Mesendoderm (in vitro differentiated cells): ENCODE results near the gene R3HDM2.

Experiments
- DNase-seq: peaks from one replicate; pipeline ENCODE4 v3.0.0; 2013
- H2AK5ac ChIP-seq: 2 replicates; pipeline ENCODE4 v1.6.1; 2013; ENCODE audit warnings: low read length, inconsistent platforms
- H2BK120ac ChIP-seq: 2 replicates; pipeline ENCODE4 v1.6.1; 2013; ENCODE audit warnings: low read depth, mild to moderate bottlenecking, low read length, moderate library complexity, mixed read lengths
- H2BK15ac ChIP-seq: replicated peaks from 2 replicates; pipeline ENCODE4 v1.6.1; 2013; ENCODE audit warnings: low read depth, mild to moderate bottlenecking, moderate library complexity
- H2BK5ac ChIP-seq: 2 replicates; pipeline ENCODE4 v1.6.1; 2013; ENCODE audit warnings: low read length, inconsistent platforms
- H3K18ac ChIP-seq: 2 replicates; pipeline ENCODE4 v1.6.1; 2013; ENCODE audit warnings: mild to moderate bottlenecking, low read length, mixed read lengths
- H3K23ac ChIP-seq: one replicate; pipeline ENCODE4 v1.6.1; 2013; ENCODE audit warnings: low read length
- H3K27ac ChIP-seq: 2 replicates; pipeline ENCODE4 v1.5.1; 2013; ENCODE audit warnings: low read depth, mild to moderate bottlenecking, inconsistent platforms, low read length, moderate library complexity
- H3K27me3 ChIP-seq: 2 replicates; pipeline ENCODE4 v1.6.1; 2013; ENCODE audit warnings: low read length, control low read depth, mild to moderate bottlenecking, inconsistent platforms; ENCODE audit not compliant: insufficient read depth, poor library complexity
- H3K36me3 ChIP-seq: 2 replicates; pipeline ENCODE4 v1.6.1; 2013; ENCODE audit warnings: low read length, inconsistent platforms; ENCODE audit not compliant: control insufficient read depth, insufficient read depth
- H3K4ac ChIP-seq: one replicate; pipeline ENCODE4 v1.6.1; 2013; ENCODE audit warnings: low read depth, mild to moderate bottlenecking, low read length, moderate library complexity
- H3K4me1 ChIP-seq: 2 replicates; pipeline ENCODE4 v1.6.1; 2013; ENCODE audit warnings: low read depth, low read length, inconsistent platforms; ENCODE audit not compliant: control insufficient read depth
- H3K4me2 ChIP-seq: 2 replicates; pipeline ENCODE4 v1.6.1; 2013; ENCODE audit warnings: low read length
- H3K4me3 ChIP-seq: 2 replicates; pipeline ENCODE4 v1.5.1; 2013; ENCODE audit warnings: mild to moderate bottlenecking, low read length
- H3K56ac ChIP-seq: one replicate; pipeline ENCODE4 v1.6.1; 2013; ENCODE audit warnings: low read length
- H3K79me1 ChIP-seq: 2 replicates; pipeline ENCODE4 v1.6.1; 2013; ENCODE audit warnings: low read length, inconsistent platforms
- H3K79me2 ChIP-seq: 2 replicates; pipeline ENCODE4 v1.6.1; 2013; ENCODE audit warnings: mild to moderate bottlenecking, low read length; ENCODE audit not compliant: control insufficient read depth, insufficient read depth
- H3K9ac ChIP-seq: 2 replicates; pipeline ENCODE4 v1.6.1; 2013; ENCODE audit warnings: low read length, inconsistent platforms
- H4K5ac ChIP-seq: one replicate; pipeline ENCODE4 v1.6.1; 2013; ENCODE audit warnings: low read length
- H4K8ac ChIP-seq: one replicate; pipeline ENCODE4 v1.6.1; 2013; ENCODE audit warnings: low read depth, mild to moderate bottlenecking, control low read depth, low read length, moderate library complexity
- WGBS: extraction: QIAGEN DNeasy Blood & Tissue Kit; methylation state at CpG from one replicate; pipeline ENCODE4 v1.1.7; 2013; ENCODE audit warnings: low lambda C conversion rate, missing lambda C conversion rate; ENCODE audit not compliant: insufficient coverage; ENCODE audit errors: extremely low coverage; 5-methylcytosine and 5-hydroxymethylcytosine counted together

Gene R3HDM2

DNA sequence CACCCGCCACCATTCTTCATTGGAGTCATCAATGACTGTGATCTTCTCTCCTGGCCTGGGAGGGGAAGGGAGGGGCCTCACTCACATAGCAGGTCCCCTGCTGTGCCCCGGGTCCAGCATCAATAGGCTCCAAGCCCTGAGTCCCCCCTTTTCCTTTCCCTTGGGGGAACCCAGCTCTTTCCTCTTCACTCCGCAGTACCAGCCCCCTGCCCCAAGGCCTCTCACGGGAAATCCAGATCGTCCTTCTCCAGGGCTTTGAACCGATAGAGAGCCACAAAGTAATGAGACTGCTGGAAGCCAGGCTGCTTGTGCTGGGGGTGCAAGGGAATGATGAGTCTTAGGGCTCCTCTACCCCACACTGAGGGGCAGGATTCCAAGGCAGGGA, 186.5 kb downstream of the R3HDM2 start:
- peaks cover 22% of the 10 kb centered on the region for H3K27me3 ChIP-seq
- no CpG with 5 or more reads among the region's 6 CpGs for WGBS
- DNase-seq: no peak
- no peaks in the 10 kb centered on the region for H3K79me1 ChIP-seq
- no peak overlapping the region for H3K4me2 ChIP-seq
- no peak overlapping the region for H3K9ac ChIP-seq
- H4K5ac ChIP-seq: no peak overlapping the region
- no peaks in the 10 kb centered on the region for H3K79me2 ChIP-seq
- no peak overlapping the region for H3K4me3 ChIP-seq
- no peak overlapping the region for H2AK5ac ChIP-seq
- no peak overlapping the region for H2BK5ac ChIP-seq
- H3K23ac ChIP-seq: no peak overlapping the region
- no peak overlapping the region for H2BK15ac ChIP-seq
- H4K8ac ChIP-seq: no peak overlapping the region
- no peak overlapping the region for H3K4ac ChIP-seq
- peaks cover 5% of the 10 kb centered on the region for H3K4me1 ChIP-seq
- no peak overlapping the region for H3K18ac ChIP-seq
- no peak overlapping the region for H3K56ac ChIP-seq
- no peak overlapping the region for H2BK120ac ChIP-seq
- no peaks in the 10 kb centered on the region for H3K36me3 ChIP-seq
- no peak overlapping the region for H3K27ac ChIP-seq

DNA sequence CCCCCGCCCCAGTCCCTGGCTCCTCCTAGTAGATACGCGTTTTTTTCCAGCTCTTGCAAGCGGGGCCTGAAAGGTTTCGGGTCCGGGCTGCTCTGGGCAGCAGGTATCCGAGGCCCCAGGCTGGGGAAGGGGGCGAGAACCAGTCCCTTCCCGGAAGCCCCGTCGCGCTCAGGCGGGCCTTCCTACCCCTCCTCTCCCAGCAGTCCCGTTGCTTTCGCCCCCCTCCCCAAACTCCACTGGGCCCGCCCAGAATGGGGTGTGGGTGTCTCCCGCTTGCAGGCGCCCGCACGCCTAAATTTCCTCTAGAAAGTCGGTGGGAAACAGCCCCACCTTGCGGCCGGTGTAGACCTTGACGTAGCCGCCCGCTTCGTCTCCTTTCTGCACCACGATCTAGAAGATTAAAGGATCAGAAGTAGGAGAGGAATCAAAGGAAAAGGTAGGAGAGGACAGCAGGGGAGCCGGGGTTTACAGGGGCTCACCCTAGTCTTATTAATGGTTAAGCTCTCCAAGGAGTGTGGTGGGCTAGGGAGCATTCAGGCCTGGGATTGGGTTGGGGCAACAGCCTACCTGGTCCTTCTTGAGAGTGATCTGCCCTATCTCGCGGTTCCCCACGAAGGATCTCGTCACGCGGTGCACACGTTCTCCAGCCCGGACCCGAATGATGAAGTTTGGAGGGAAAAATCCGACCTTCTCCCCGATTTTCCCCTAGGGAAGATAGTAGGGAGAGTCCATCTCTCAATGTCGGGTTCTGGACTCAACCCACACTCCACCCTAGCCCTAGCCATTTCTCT, 187.1 kb downstream of the R3HDM2 start:
- H3K4ac ChIP-seq: no peak overlapping the region
- H3K27me3 ChIP-seq: peaks cover 22% of the 10 kb centered on the region
- H3K36me3 ChIP-seq: no peaks in the 10 kb centered on the region
- peaks cover 5% of the 10 kb centered on the region for H3K4me1 ChIP-seq
- peak overlapping the region; percentile 44 for H3K18ac ChIP-seq
- no peak overlapping the region for H3K4me3 ChIP-seq
- H2BK120ac ChIP-seq: no peak overlapping the region
- H3K56ac ChIP-seq: peak overlapping the region; percentile 43
- no peak overlapping the region for H2BK15ac ChIP-seq
- H3K79me2 ChIP-seq: no peaks in the 10 kb centered on the region
- peak; percentile 92 for DNase-seq
- WGBS: no CpG with 5 or more reads among the region's 41 CpGs
- H2BK5ac ChIP-seq: no peak overlapping the region
- H3K9ac ChIP-seq: peak overlapping the region; percentile 21
- no peak overlapping the region for H4K5ac ChIP-seq
- H2AK5ac ChIP-seq: no peak overlapping the region
- H4K8ac ChIP-seq: no peak overlapping the region
- no peak overlapping the region for H3K23ac ChIP-seq
- peak overlapping the region; percentile 20 for H3K4me2 ChIP-seq
- no peak overlapping the region for H3K27ac ChIP-seq
- no peaks in the 10 kb centered on the region for H3K79me1 ChIP-seq

DNA sequence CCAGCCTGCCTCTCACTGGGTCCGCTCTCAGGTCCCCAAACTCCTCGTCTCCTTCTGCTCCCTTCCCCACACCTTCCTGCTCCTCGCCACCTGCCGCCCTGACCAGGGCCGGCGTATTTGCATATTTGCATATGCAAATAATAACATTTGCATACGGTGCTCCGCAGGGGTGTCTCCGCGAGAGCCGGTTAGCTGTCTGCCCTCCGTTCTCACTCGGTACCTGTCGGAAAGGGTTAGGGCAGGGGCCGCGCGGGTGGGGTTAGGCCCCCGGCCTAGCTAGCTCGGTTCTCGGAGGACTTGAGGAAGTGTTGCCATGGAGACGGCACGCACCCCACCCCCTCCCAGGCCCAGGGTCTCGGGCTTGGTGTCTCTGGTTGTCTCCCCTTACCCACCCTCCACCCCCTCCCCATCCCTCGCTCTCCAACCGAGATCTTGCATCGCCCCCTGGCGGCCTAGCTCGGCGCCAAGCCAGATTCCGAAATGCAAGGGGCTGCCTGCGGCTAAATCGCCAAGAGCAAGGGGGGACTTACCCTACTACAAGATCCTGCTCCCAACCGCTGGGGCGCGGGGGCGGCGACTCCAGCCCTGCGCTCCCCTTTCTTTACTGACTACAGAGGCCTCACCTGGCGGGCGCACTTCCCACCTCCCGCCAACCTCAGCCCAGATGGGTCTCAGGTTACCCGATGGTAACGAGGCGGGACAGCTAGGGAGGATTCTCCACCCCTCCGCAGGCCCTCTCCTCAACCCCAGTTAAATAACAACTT, 188.0 kb downstream of the R3HDM2 start:
- Histone ChIP-seq H4K8ac (no peak overlapping the region), H3K9ac (peak overlapping the region; percentile 71), H3K36me3 (no peaks in the 10 kb centered on the region), H2BK120ac (no peak overlapping the region), H3K79me1 (no peaks in the 10 kb centered on the region), H2BK5ac (no peak overlapping the region), H3K56ac (peak overlapping the region; percentile 85), H3K27ac (no peak overlapping the region), H2BK15ac (no peak overlapping the region), H3K4me3 (peak overlapping the region; percentile 1), H2AK5ac (no peak overlapping the region), H3K27me3 (peaks cover 25% of the 10 kb centered on the region), H3K23ac (no peak overlapping the region), H3K4me2 (peak overlapping the region; percentile 84), H3K4me1 (peaks cover 5% of the 10 kb centered on the region), H3K18ac (peak overlapping the region; percentile 44), H4K5ac (no peak overlapping the region), H3K4ac (no peak overlapping the region), H3K79me2 (no peaks in the 10 kb centered on the region)
- peak; percentile 95 for DNase-seq
- WGBS: no CpG with 5 or more reads among the region's 45 CpGs

DNA sequence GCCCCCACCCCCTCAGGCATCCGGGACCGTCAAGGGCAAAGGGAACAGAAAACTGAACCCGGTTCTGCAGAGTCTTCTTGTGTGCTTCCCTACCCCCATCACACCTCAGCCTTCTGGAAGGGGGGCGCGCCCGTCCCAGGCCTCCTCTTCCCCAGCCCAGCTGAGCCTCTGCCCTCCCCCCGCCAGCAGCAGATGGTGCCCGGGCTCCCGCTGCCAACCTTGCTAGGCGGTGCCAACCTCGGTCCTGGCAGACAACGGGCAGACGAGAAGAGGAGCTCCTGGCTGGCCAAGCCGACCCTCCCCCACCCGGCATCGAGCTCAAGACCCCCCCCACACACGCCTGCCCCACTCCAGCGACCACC, 188.5 kb downstream of the R3HDM2 start:
- no peak overlapping the region for H3K23ac ChIP-seq
- H4K8ac ChIP-seq: no peak overlapping the region
- H3K79me1 ChIP-seq: no peaks in the 10 kb centered on the region
- no peak overlapping the region for H3K56ac ChIP-seq
- H4K5ac ChIP-seq: no peak overlapping the region
- no peaks in the 10 kb centered on the region for H3K79me2 ChIP-seq
- H3K18ac ChIP-seq: no peak overlapping the region
- no peaks in the 10 kb centered on the region for H3K36me3 ChIP-seq
- no peak overlapping the region for H3K4me2 ChIP-seq
- H3K9ac ChIP-seq: no peak overlapping the region
- H2BK5ac ChIP-seq: no peak overlapping the region
- H3K4me3 ChIP-seq: no peak overlapping the region
- no peak overlapping the region for H2BK120ac ChIP-seq
- H2AK5ac ChIP-seq: no peak overlapping the region
- no peak overlapping the region for H3K4ac ChIP-seq
- H3K4me1 ChIP-seq: peaks cover 5% of the 10 kb centered on the region
- H3K27ac ChIP-seq: no peak overlapping the region
- H2BK15ac ChIP-seq: no peak overlapping the region
- no peak for DNase-seq
- peaks cover 31% of the 10 kb centered on the region for H3K27me3 ChIP-seq
- WGBS: no CpG with 5 or more reads among the region's 18 CpGs

DNA sequence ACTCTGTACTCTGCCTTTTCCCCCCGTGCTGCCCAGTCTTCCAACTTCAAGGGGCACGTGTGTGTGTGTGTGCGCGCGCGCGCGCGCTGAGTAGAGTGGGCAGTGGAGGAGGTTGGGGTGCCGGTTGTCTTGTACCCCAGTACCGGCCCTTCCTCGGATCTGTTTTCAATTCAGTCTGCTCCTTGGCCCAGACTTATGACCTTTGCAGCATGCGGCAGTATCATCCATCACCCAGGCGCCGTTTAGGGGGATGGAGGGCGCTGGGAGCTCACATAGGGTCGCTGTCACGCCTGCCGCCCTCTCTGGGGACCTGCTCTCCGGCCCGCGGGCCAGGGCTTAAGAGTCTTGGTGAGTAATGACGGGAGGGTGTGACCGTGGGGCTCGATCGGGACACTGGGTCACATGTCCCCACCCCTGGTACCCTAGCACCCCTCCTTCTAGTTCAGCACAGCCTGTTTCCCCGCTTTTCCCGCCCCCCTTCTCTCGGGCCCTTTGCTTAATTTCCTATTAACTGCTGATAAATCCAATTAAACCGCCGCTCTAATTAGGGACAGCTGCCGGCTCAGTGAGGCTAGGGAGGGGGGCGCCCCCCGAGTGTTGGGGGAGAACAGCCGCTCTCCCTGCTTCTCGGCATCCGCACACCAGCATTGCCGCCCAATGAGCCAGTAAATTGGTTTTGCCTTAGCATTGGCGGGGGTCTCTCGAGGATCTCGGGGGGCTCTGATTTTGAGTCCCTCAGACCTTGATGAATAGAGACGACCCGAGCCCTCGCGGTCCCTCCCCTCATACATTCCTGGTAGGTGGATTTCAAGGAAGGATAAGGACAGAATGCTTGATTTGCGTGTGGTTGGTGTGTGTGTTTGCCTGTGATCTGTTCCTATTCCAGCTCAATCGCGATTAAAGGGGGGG, 189.2 kb downstream of the R3HDM2 start:
- Histone ChIP-seq H4K8ac (no peak overlapping the region), H3K4me2 (no peak overlapping the region), H3K4me3 (no peak overlapping the region), H2BK15ac (no peak overlapping the region), H3K56ac (no peak overlapping the region), H3K79me2 (no peaks in the 10 kb centered on the region), H3K79me1 (no peaks in the 10 kb centered on the region), H3K36me3 (no peaks in the 10 kb centered on the region), H2AK5ac (no peak overlapping the region), H4K5ac (no peak overlapping the region), H3K23ac (no peak overlapping the region), H3K27ac (no peak overlapping the region), H3K4me1 (peaks cover 5% of the 10 kb centered on the region), H3K27me3 (peaks cover 38% of the 10 kb centered on the region), H3K4ac (no peak overlapping the region), H3K18ac (no peak overlapping the region), H2BK120ac (no peak overlapping the region), H2BK5ac (no peak overlapping the region), H3K9ac (no peak overlapping the region)
- no peak for DNase-seq
- WGBS: no CpG with 5 or more reads among the region's 48 CpGs
